ENCODE results near the gene GARIN1A.

- TF ChIP-seq POLR2A (IDR thresholded peaks at IDR 0.05; ENCODE audit: control extremely low read depth in 1 of 2, low read depth in 2 of 2, low read length in 2 of 2) (no peak), SP4 (IDR thresholded peaks at IDR 0.05; ENCODE audit: low read length) (no peak), RXRA (IDR thresholded peaks at IDR 0.05; ENCODE audit: insufficient read depth, low read depth, low read length) (no peak), SP2 (IDR thresholded peaks at IDR 0.05; ENCODE audit: low read length) (no peak), ZNF274 (IDR thresholded peaks at IDR 0.05; ENCODE audit: borderline replicate concordance, extremely low read depth, low read length) (no peak), RFX5 (IDR thresholded peaks at IDR 0.05; ENCODE audit: borderline replicate concordance, low read depth, low read length) (no peak), POLR2AphosphoS5 (IDR thresholded peaks at IDR 0.05; ENCODE audit: low read depth, low read length) (no peak), SIN3A (conservative IDR thresholded peaks at IDR 0.05 in 1 of 2, IDR thresholded peaks at IDR 0.05 in 1 of 2; ENCODE audit: low read depth in 1 of 2, low read length in 2 of 2) (no peak), ATF2 (IDR thresholded peaks at IDR 0.05; ENCODE audit: low read length) (no peak), JUN (IDR thresholded peaks at IDR 0.05; ENCODE audit: low read depth, low read length) (no peak)
- TF ChIP-seq, protein P1, sequence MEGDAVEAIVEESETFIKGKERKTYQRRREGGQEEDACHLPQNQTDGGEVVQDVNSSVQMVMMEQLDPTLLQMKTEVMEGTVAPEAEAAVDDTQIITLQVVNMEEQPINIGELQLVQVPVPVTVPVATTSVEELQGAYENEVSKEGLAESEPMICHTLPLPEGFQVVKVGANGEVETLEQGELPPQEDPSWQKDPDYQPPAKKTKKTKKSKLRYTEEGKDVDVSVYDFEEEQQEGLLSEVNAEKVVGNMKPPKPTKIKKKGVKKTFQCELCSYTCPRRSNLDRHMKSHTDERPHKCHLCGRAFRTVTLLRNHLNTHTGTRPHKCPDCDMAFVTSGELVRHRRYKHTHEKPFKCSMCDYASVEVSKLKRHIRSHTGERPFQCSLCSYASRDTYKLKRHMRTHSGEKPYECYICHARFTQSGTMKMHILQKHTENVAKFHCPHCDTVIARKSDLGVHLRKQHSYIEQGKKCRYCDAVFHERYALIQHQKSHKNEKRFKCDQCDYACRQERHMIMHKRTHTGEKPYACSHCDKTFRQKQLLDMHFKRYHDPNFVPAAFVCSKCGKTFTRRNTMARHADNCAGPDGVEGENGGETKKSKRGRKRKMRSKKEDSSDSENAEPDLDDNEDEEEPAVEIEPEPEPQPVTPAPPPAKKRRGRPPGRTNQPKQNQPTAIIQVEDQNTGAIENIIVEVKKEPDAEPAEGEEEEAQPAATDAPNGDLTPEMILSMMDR (IDR thresholded peaks at IDR 0.05; ENCODE audit: control extremely low read depth in 1 of 3, insufficient read depth in 1 of 3, low read depth in 1 of 3, low read length in 3 of 3) = no peak
- TF ChIP-seq, protein P2, sequence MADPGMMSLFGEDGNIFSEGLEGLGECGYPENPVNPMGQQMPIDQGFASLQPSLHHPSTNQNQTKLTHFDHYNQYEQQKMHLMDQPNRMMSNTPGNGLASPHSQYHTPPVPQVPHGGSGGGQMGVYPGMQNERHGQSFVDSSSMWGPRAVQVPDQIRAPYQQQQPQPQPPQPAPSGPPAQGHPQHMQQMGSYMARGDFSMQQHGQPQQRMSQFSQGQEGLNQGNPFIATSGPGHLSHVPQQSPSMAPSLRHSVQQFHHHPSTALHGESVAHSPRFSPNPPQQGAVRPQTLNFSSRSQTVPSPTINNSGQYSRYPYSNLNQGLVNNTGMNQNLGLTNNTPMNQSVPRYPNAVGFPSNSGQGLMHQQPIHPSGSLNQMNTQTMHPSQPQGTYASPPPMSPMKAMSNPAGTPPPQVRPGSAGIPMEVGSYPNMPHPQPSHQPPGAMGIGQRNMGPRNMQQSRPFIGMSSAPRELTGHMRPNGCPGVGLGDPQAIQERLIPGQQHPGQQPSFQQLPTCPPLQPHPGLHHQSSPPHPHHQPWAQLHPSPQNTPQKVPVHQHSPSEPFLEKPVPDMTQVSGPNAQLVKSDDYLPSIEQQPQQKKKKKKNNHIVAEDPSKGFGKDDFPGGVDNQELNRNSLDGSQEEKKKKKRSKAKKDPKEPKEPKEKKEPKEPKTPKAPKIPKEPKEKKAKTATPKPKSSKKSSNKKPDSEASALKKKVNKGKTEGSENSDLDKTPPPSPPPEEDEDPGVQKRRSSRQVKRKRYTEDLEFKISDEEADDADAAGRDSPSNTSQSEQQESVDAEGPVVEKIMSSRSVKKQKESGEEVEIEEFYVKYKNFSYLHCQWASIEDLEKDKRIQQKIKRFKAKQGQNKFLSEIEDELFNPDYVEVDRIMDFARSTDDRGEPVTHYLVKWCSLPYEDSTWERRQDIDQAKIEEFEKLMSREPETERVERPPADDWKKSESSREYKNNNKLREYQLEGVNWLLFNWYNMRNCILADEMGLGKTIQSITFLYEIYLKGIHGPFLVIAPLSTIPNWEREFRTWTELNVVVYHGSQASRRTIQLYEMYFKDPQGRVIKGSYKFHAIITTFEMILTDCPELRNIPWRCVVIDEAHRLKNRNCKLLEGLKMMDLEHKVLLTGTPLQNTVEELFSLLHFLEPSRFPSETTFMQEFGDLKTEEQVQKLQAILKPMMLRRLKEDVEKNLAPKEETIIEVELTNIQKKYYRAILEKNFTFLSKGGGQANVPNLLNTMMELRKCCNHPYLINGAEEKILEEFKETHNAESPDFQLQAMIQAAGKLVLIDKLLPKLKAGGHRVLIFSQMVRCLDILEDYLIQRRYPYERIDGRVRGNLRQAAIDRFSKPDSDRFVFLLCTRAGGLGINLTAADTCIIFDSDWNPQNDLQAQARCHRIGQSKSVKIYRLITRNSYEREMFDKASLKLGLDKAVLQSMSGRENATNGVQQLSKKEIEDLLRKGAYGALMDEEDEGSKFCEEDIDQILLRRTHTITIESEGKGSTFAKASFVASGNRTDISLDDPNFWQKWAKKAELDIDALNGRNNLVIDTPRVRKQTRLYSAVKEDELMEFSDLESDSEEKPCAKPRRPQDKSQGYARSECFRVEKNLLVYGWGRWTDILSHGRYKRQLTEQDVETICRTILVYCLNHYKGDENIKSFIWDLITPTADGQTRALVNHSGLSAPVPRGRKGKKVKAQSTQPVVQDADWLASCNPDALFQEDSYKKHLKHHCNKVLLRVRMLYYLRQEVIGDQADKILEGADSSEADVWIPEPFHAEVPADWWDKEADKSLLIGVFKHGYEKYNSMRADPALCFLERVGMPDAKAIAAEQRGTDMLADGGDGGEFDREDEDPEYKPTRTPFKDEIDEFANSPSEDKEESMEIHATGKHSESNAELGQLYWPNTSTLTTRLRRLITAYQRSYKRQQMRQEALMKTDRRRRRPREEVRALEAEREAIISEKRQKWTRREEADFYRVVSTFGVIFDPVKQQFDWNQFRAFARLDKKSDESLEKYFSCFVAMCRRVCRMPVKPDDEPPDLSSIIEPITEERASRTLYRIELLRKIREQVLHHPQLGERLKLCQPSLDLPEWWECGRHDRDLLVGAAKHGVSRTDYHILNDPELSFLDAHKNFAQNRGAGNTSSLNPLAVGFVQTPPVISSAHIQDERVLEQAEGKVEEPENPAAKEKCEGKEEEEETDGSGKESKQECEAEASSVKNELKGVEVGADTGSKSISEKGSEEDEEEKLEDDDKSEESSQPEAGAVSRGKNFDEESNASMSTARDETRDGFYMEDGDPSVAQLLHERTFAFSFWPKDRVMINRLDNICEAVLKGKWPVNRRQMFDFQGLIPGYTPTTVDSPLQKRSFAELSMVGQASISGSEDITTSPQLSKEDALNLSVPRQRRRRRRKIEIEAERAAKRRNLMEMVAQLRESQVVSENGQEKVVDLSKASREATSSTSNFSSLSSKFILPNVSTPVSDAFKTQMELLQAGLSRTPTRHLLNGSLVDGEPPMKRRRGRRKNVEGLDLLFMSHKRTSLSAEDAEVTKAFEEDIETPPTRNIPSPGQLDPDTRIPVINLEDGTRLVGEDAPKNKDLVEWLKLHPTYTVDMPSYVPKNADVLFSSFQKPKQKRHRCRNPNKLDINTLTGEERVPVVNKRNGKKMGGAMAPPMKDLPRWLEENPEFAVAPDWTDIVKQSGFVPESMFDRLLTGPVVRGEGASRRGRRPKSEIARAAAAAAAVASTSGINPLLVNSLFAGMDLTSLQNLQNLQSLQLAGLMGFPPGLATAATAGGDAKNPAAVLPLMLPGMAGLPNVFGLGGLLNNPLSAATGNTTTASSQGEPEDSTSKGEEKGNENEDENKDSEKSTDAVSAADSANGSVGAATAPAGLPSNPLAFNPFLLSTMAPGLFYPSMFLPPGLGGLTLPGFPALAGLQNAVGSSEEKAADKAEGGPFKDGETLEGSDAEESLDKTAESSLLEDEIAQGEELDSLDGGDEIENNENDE (IDR thresholded peaks at IDR 0.05; ENCODE audit: insufficient replicate concordance, low read length) = no peak
These were observed 15.0 kb downstream of the GARIN1A start for GRCh38 chr7:128687131-128687530.

Data from H1 (cell line).